ENCODE measurements around the gene ARFGEF2.
"Not testable (repeated sequence)": the region's sequence is repeated elsewhere in the genome, so short reads cannot be mapped to it uniquely, and the experiment has no call there.

ARFGEF2 gene

DNA sequence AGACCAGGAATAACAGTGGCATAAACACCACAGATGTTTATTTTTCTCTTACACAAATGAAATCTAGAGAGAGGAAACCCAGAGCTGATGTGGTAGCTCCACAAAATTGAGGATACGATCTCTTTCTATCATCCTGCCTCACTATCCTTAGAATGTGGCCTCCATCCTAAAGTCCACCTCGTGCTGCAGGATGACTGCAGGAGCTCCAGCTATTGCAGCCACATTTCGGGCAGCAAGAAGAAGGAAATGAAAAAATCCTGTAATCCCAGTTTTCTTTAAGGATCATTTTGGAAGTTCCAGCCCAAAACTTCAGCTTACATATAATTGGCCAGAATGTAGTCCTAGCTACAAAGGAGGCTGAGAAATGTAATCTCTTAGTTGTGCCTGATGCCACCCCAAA, 41.2 kb upstream of the ARFGEF2 start:
- TF ChIP-seq, protein P1, sequence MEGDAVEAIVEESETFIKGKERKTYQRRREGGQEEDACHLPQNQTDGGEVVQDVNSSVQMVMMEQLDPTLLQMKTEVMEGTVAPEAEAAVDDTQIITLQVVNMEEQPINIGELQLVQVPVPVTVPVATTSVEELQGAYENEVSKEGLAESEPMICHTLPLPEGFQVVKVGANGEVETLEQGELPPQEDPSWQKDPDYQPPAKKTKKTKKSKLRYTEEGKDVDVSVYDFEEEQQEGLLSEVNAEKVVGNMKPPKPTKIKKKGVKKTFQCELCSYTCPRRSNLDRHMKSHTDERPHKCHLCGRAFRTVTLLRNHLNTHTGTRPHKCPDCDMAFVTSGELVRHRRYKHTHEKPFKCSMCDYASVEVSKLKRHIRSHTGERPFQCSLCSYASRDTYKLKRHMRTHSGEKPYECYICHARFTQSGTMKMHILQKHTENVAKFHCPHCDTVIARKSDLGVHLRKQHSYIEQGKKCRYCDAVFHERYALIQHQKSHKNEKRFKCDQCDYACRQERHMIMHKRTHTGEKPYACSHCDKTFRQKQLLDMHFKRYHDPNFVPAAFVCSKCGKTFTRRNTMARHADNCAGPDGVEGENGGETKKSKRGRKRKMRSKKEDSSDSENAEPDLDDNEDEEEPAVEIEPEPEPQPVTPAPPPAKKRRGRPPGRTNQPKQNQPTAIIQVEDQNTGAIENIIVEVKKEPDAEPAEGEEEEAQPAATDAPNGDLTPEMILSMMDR (IDR thresholded peaks at IDR 0.05; ENCODE audit: low read depth, low read length), result no peak
- DNase-seq (ENCODE audit: low read depth, low spot score), result no peak
- H3K4me3 ChIP-seq (ENCODE audit: low read depth, low read length), result no peak overlapping the region
- in situ Hi-C loops (cut with HindIII; ENCODE audit: low sequenced_read_pairs), result no loop called here

DNA sequence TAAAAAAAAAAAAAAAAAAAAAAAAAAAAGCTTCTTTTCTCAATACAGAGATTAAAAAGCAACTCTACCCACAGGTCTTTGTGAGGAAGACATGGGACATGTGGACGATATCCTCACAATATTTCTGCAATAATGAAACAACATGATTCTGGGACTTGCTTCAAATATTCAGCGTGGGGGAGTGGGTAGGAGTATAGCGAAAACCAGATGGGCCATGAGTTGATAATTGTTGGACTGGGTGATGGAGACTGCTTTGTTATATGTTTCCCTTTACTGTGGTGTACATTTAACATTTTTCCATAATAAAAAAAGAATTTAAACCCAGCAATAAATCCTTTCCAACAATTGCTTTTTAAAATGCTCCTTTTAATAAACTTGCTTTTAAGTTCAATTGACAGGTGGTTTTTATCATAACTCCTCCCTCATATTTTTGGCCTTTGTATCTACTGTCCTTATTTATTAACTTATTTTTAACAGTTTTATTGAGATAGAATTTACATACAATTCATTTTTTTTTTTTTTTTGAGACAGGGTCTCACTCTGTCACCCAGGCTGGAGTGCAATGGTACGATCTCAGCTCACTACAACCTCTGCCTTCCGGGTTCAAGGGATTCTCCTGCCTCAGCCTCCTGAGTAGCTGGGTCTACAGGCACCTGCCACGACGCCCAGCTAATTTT, 40.4 kb upstream of the ARFGEF2 start:
- no peak for DNase-seq (ENCODE audit: low read depth, low spot score)
- in situ Hi-C loops (cut with HindIII; ENCODE audit: low sequenced_read_pairs), result no loop called here
- no peak overlapping the region for H3K4me3 ChIP-seq (ENCODE audit: low read depth, low read length)
- TF ChIP-seq, protein P1 (IDR thresholded peaks at IDR 0.05; ENCODE audit: low read depth, low read length), result no peak

DNA sequence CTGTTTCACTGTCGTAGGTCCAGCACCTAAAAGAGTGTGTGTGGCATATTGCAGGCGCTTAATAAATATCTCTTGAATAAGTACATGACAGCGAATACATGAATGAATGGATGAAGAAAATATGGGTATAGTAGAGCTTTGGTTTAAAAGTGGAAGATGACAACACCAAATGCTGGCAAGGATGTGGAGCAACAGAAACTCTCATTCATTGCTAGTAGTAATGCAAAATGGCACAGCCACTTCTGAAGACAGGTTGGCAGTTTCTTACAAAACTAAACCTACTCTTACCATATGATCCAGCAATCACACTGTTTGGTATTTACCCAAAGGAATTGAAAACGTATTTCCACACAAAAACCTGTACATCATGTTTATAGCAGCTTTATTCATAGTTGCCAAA, 36.3 kb upstream of the ARFGEF2 start:
- TF ChIP-seq, protein P1 (IDR thresholded peaks at IDR 0.05; ENCODE audit: low read depth, low read length), result no peak
- in situ Hi-C loops (cut with HindIII; ENCODE audit: low sequenced_read_pairs), result no loop called here

DNA sequence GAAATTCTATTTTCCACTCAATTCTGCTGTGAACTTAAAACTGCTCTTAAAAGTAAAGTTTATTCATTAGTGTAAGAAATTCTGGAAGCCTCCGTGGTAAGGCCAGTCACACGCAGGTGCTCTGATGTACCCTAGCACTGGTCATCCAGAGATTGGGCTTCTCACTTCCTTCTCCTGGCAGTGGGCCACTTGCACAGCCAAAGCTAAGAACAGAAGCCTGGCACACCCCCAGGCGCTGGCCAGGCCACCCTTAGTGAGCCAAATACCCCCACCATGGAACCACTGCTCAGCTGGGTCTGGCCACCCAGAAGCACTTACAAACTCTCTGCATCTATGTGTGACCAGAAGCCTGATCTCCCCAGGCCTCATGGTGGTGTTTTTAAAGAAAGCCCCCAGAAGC, 35.3 kb upstream of the ARFGEF2 start:
- no peak overlapping the region for H3K4me3 ChIP-seq (ENCODE audit: low read depth, low read length)
- in situ Hi-C loops (cut with HindIII; ENCODE audit: low sequenced_read_pairs), result no loop called here
- TF ChIP-seq, protein P1 (IDR thresholded peaks at IDR 0.05; ENCODE audit: low read depth, low read length), result no peak
- no peak for DNase-seq (ENCODE audit: low read depth, low spot score)

More for the DNA sequence above, 36.3 kb upstream of the ARFGEF2 start:
- no peak overlapping the region for H3K4me3 ChIP-seq (ENCODE audit: low read depth, low read length)
- no peak for DNase-seq (ENCODE audit: low read depth, low spot score)

DNA sequence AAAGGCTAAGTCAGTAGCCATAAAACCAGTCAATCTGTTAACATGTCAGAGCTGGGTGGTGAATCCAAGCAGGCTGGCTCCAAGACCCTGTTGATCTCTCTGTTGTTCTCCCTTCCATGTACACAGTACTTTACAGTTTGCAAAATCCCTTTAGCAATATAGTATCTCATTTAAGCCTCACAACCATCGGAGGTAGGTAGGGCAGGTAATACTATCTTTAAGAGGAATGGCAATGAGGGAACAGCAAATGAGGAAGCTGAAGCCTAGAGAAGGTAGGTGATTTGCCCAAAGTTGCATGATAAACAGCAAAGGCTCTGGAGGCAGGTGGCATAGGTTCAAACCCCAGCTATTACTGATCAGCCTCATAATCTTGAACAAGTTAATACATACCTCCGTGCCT, 34.7 kb upstream of the ARFGEF2 start:
- in situ Hi-C loops (cut with HindIII; ENCODE audit: low sequenced_read_pairs), result no loop called here
- DNase-seq (ENCODE audit: low read depth, low spot score), result no peak
- TF ChIP-seq, protein P1 (IDR thresholded peaks at IDR 0.05; ENCODE audit: low read depth, low read length), result no peak
- H3K4me3 ChIP-seq (ENCODE audit: low read depth, low read length), result no peak overlapping the region

DNA sequence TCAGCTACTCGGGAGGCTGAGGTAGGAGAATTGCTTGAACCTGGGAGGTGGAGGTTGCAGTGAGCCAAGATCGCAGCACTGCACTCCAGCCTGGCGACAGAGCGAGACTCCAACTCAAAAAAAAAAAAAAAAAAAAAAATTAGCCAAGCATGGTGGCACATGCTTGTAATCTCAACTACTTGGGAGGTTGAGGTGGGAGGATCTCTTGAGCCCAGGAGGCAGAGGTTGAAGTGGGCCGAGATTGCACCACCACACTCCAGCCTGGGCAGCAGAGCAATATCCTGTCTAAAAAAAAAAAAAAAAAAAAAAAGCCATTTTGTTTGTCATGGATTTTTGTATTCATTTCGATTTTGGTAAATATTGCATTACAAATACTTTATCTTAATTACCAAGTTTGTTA, 33.0 kb upstream of the ARFGEF2 start:
- in situ Hi-C loops (cut with HindIII; ENCODE audit: low sequenced_read_pairs); H3K4me3 ChIP-seq (ENCODE audit: low read depth, low read length); DNase-seq (ENCODE audit: low read depth, low spot score): not testable (repeated sequence)

DNA sequence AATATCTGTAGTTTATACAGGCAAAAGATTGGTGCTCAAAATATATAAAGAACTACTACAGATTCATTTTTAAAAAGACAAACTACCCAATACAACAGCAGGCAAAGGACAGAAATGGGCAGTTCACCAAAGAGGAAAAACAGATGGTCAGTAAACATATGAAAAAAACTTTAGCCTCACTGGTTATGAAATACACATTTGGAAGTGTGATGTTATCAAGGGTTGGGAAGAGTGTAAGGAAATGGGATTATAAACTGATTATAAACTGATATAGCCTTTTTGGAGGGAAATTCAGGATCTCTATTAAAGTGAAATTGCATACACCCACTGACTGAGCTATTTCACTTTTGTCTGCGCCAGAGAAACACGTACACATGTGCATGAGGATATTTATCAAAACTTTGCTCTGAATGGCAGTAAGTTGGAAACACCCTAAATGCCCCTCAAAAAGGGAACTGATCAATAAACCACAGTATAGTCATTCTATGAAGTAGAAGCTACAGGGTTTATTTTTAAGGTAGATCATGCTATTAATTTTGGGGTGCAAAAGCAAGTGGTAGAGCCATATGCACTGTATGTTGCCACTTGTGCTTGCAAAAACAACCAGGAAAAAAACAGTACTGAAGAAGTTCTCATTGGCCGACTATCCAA, 32.2 kb upstream of the ARFGEF2 start:
- H3K4me3 ChIP-seq (ENCODE audit: low read depth, low read length), result no peak overlapping the region
- DNase-seq (ENCODE audit: low read depth, low spot score), result no peak
- in situ Hi-C loops (cut with HindIII; ENCODE audit: low sequenced_read_pairs), result no loop called here
- TF ChIP-seq, protein P1 (IDR thresholded peaks at IDR 0.05; ENCODE audit: low read depth, low read length), result no peak
